ENCODE measurements around the gene SDCCAG8. TPM values are rescaled to one million over a fixed set of nuclear protein-coding genes. Genes with fewer than 3 reads are reported as not detected.

SDCCAG8 gene
- total RNA-seq, 1 experiment from 2014 or later: 10.0 TPM

DNA sequence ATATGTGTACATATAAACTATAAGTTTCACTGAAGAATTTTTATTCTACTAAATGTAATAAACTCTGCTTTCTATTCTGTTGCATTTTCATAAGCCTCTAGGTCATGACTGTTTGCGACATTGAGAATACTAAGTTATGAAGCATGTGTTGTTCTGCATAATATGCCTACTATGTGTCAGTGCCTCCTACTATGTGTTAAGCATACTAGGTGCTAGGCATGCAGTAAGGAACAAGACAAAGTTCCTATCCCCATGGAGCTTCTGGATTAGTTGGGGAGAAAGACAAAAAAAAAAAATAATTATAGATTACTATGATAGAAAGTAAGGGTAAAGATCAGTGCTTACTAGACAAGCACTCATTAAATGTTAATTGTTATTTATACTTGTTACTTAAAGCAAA lies 1.3 kb downstream of the SDCCAG8 start:
- Histone ChIP-seq H3K27me3 (ENCODE audit: insufficient read depth, low read length) (no peaks in the 10 kb centered on the region), H3K14ac (ENCODE audit: insufficient read depth, low read length) (no peak overlapping the region), H2BK5ac (ENCODE audit: insufficient read length, low read length) (no peak overlapping the region), H3K4ac (ENCODE audit: low read depth, low read length) (no peak overlapping the region), H4K91ac (ENCODE audit: insufficient read length, low read depth, low read length) (no peak overlapping the region), H4K8ac (replicated peaks; ENCODE audit: insufficient read length, low read depth, low read length) (no peak overlapping the region), H3K9me3 (ENCODE audit: control insufficient read depth, low read depth, low read length) (no peaks in the 10 kb centered on the region), H3K79me2 (ENCODE audit: insufficient read depth, low read length) (peaks cover 10% of the 10 kb centered on the region; the same call in 1 of the 2 replicates), H3K18ac (ENCODE audit: insufficient read length, low read depth, low read length) (no peak overlapping the region), H2BK12ac (ENCODE audit: insufficient read length, low read depth, low read length) (no peak overlapping the region), H3T11ph (ENCODE audit: low read length) (no peak overlapping the region), H2BK120ac (ENCODE audit: low read depth, low read length, poor library complexity, severe bottlenecking) (no peak overlapping the region), H3K56ac (ENCODE audit: insufficient read length, low read depth, low read length) (no peak overlapping the region), H4K20me1 (ENCODE audit: control insufficient read depth, insufficient read depth, insufficient read length) (no peaks in the 10 kb centered on the region), H3K4me1 (ENCODE audit: insufficient read depth, low read length) (no peaks in the 10 kb centered on the region; the same call in 1 of the 2 replicates), H2AK5ac (ENCODE audit: insufficient read length, low read length) (no peak overlapping the region), H3K79me1 (ENCODE audit: insufficient read depth, low read depth, low read length, poor library complexity, severe bottlenecking) (no peaks in the 10 kb centered on the region), H3K23me2 (ENCODE audit: insufficient read length, low read depth, low read length, poor library complexity, severe bottlenecking) (peaks cover 13% of the 10 kb centered on the region), H3K4me2 (ENCODE audit: insufficient read depth, insufficient read length, low read length) (no peak overlapping the region), H4K5ac (ENCODE audit: insufficient read length, low read depth, low read length) (no peak overlapping the region), H2BK20ac (ENCODE audit: low read depth, low read length, poor library complexity, severe bottlenecking) (no peak overlapping the region), H3K23ac (ENCODE audit: insufficient read length, low read depth, low read length) (no peak overlapping the region), H2BK15ac (ENCODE audit: low read depth, low read length) (no peak overlapping the region), H3K9ac (ENCODE audit: extremely low read depth, insufficient read length, low read length) (no peak overlapping the region), H2AFZ (ENCODE audit: low read length) (no peak overlapping the region), H3K27ac (ENCODE audit: insufficient read length, low read depth, low read length) (no peak overlapping the region)
- Mint-ChIP-seq H3K4me1 (peaks cover 12 to 21% of the 10 kb centered on the region in 2 experiments), H3K4me3 (no peak overlapping the region), H3K27me3 (ENCODE audit: low read depth) (no peaks in the 10 kb centered on the region), H3K27ac (no peak overlapping the region), H3K36me3 (ENCODE audit: insufficient read depth in 1 of 3, low read depth in 3 of 3) (no peaks in the 10 kb centered on the region; a peak in 1 of 7 replicates), H3K9me3 (no peaks in the 10 kb centered on the region)
- DNase-seq: no peak
- TF ChIP-seq, protein P1, sequence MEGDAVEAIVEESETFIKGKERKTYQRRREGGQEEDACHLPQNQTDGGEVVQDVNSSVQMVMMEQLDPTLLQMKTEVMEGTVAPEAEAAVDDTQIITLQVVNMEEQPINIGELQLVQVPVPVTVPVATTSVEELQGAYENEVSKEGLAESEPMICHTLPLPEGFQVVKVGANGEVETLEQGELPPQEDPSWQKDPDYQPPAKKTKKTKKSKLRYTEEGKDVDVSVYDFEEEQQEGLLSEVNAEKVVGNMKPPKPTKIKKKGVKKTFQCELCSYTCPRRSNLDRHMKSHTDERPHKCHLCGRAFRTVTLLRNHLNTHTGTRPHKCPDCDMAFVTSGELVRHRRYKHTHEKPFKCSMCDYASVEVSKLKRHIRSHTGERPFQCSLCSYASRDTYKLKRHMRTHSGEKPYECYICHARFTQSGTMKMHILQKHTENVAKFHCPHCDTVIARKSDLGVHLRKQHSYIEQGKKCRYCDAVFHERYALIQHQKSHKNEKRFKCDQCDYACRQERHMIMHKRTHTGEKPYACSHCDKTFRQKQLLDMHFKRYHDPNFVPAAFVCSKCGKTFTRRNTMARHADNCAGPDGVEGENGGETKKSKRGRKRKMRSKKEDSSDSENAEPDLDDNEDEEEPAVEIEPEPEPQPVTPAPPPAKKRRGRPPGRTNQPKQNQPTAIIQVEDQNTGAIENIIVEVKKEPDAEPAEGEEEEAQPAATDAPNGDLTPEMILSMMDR (conservative IDR thresholded peaks at IDR 0.05): no peak
- no CpG with 5 or more reads among the region's 1 CpG for WGBS (ENCODE audit: extremely low coverage, insufficient read length, low lambda C conversion rate)
